ENCODE measurements around the gene SYCP3.

- TF ChIP-seq SPI1 (IDR thresholded peaks at IDR 0.05; ENCODE audit: borderline replicate concordance, low read depth) (no peak), CTCF (IDR thresholded peaks at IDR 0.05; ENCODE audit: insufficient read depth, low read length) (no peak)
Observed at GRCh38 chr12:101686176-101686575, 53.1 kb downstream of the SYCP3 start.

Measured in HL-60 (cell line).